Heart right ventricle (tissue), 16 donors: ENCODE data around the gene CCDC127. TPM values are rescaled to one million over a fixed set of nuclear protein-coding genes. Genes with fewer than 3 reads are reported as not detected.

Source experiments
- ATAC-seq, 8 donors: fragments of 200-7000 bp; cut with Tn5 transposase; one replicate each; pipeline ENCODE4 v1.9.1; 2020; ENCODE audit warnings: mild to moderate bottlenecking in 8 of 8, moderate library complexity in 8 of 8, moderate number of reproducible peaks in 1 of 8
- DNase-seq, 2 donors: peaks; one replicate each; pipeline ENCODE4 v3.0.0-alpha.2; 2020
- H3K27ac ChIP-seq, 10 donors: fragments of 200-600 bp; sonication (generic) in 2 of 10; one replicate each; pipeline versions ENCODE4 v1.5.0 to v1.8.0; 2020 to 2022; ENCODE audit warnings: mild to moderate bottlenecking in 3 of 10
- H3K27me3 ChIP-seq, 7 donors: fragments of 200-600 bp; one replicate each; pipeline ENCODE4 v1.8.0; 2021 to 2022; ENCODE audit warnings: mild to moderate bottlenecking in 2 of 7
- H3K36me3 ChIP-seq, 9 donors: fragments of 200-600 bp; sonication (generic) in 1 of 9; one replicate each; pipeline versions ENCODE4 v1.5.0 to v1.8.0; 2020 to 2022; ENCODE audit warnings: mild to moderate bottlenecking in 2 of 9
- H3K4me1 ChIP-seq, 9 donors: fragments of 200-600 bp; sonication (generic) in 1 of 9; one replicate each; pipeline versions ENCODE4 v1.5.0 to v1.8.0; 2020 to 2022; ENCODE audit warnings: mild to moderate bottlenecking in 4 of 9
- H3K4me3 ChIP-seq, 10 donors: fragments of 200-600 bp; sonication (generic) in 2 of 10; one replicate each; pipeline versions ENCODE4 v1.5.0 to v1.8.0; 2020 to 2022; ENCODE audit warnings: mild to moderate bottlenecking in 7 of 10, moderate library complexity in 2 of 10
- H3K9me3 ChIP-seq, 11 donors: fragments of 200-600 bp in 10 of 11; sonication (generic) in 2 of 11; one replicate each; pipeline versions ENCODE4 v1.5.0 to v1.8.0; 2013 to 2022; ENCODE audit warnings: mild to moderate bottlenecking in 2 of 11, control low read depth in 1 of 11, moderate library complexity in 1 of 11
- CTCF ChIP-seq, 9 donors: fragments of 200-600 bp; sonication (generic) in 2 of 9; IDR thresholded peaks; one replicate each; pipeline versions ENCODE4 v1.5.0 to v1.8.0; 2021 to 2022; ENCODE audit warnings: antibody characterized with exemption in 9 of 9, mild to moderate bottlenecking in 5 of 9, moderate library complexity in 1 of 9
- WGBS, 2 donors: extraction: QIAGEN DNeasy Blood & Tissue Kit; methylation state at CpG; one replicate each; pipeline ENCODE4 v1.1.7; 2013; ENCODE audit warnings: inconsistent platforms in 1 of 2; 5-methylcytosine and 5-hydroxymethylcytosine counted together
- intact Hi-C, 10 donors: fragments of 100-400 bp; cut with DNase I; formaldehyde crosslinking; loops; one replicate each; pipeline versions ENCODE4 v1.11.1 to v1.14.2; 2022
- polyA plus RNA-seq, 2 donors: library from polyadenylated mRNA; stranded (reverse); fragments of 200-250 nt; gene quantifications; one replicate each; pipeline ENCODE4 v1.2.3, GENCODE V29; 2013
- total RNA-seq, 10 donors: library from RNA; stranded (reverse); fragmentation: NEBNext Ultra II Directional in 3 of 10; extraction: Animal tissue kit (Norgen Biotek cat#: 25700) in 3 of 10; gene quantifications; one replicate each; pipeline versions ENCODE4 v1.2.1 to v1.2.4, GENCODE V29; 2021 to 2023
- donor health status: Arrhythmogenic right ventricular cardiomyopathy.
- donor health status: ischemic (EF 13 %, LVEDD 7.1; RV severe dilation, severe dysfunction).
- donor health status: healthy with polysubstance abuse.
- donor health status: DM: no; HTN: yes; CAD: no.
- donor health status: DM: no; HTN: no; CAD: no.
- donor health status: ischemic (EF 25% LVEDD 6.9; RV normal size, moderate dysfunction).
- donor health status: ischemic (EF 25% LVEDD 5.7; RV mildly dilated, moderate dysfunction).
- donor health status: healthy.
- donor health status: DM: yes; HTN: yes; CAD: no.
- donor health status: Ischemic cardiomyopathy.
- donor health status: ischemic (EF 35%, LVEDD 5.7; RV mildly dilated, moderate dysfunction).
- donor health status: nonischemic (EF 11% LVEDD 7.7; RV severe dilation, severe dysfunction).
- donor health status: DM: yes; HTN: yes; CAD: no.
- donor health status: PGD.
- donor health status: ischemic (EF 29% LVEDD 5.4; RV normal size, mild dysfunction).
- donor health status: nonischemic (EF 23%, LVEDD 6.1; RV moderate dilation, normal function).

The CCDC127 gene
- total and polyA plus RNA-seq, 12 donors, result 3.8 to 10.4 (median 7.5) TPM

GRCh38 chr5:160921-161802 is 56.8 kb downstream of the CCDC127 start:
- whole genome bisulfite sequencing, 2 donors, result 87 to 91% methylated on average over 23 of the region's 23 CpGs
- Histone ChIP-seq H3K36me3 (no peaks in the 10 kb centered on the region), H3K27ac (no peak overlapping the region), H3K4me1 (no peaks in the 10 kb centered on the region), H3K9me3 (no peaks in the 10 kb centered on the region), H3K27me3 (peaks cover 0 to 22% (median 8%) of the 10 kb centered on the region in 7 donors), H3K4me3 (no peak overlapping the region)
- TF ChIP-seq CTCF (IDR thresholded peaks at IDR 0.05), result no peak
- intact Hi-C loops, result no loop called here
- DNase-seq (no peak), ATAC-seq (no peak)

DNA sequence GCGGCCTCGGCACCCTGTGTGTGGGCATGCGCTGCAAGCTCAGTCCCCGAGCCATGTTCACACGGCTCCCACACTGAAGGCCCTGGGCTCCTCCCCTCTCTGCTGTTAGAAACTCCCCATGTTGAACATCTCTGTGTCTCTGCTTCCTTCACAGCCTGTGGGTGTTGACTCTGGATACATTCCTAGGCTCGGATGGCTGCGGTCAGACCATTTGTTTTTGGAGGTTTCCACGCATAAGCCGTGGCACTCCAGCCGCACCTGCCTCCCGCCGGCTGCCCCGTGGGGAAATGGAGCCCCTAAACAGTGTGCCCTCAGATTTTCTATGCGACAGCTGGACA is 57.8 kb downstream of the CCDC127 start:
- no peak for ATAC-seq
- H3K9me3 ChIP-seq, result no peaks in the 10 kb centered on the region
- H3K27me3 ChIP-seq, result peaks cover 0 to 31% (median 8%) of the 10 kb centered on the region in 7 donors
- H3K27ac ChIP-seq, result no peak overlapping the region
- intact Hi-C loops, result no loop called here
- DNase-seq, result no peak
- H3K36me3 ChIP-seq, result no peaks in the 10 kb centered on the region
- H3K4me1 ChIP-seq, result no peaks in the 10 kb centered on the region
- H3K4me3 ChIP-seq, result no peak overlapping the region
- TF ChIP-seq CTCF (IDR thresholded peaks at IDR 0.05), result no peak
- 80 to 82% methylated on average over 14 of the region's 14 CpGs for WGBS, 2 donors

- H3K27ac ChIP-seq, result no peak overlapping the region
- no peaks in the 10 kb centered on the region for H3K4me1 ChIP-seq
- no peaks in the 10 kb centered on the region for H3K9me3 ChIP-seq
- H3K36me3 ChIP-seq, result no peaks in the 10 kb centered on the region
- 67 to 77% methylated on average over 19 of the region's 19 CpGs for WGBS, 2 donors
- intact Hi-C loops, result no loop called here
- H3K4me3 ChIP-seq, result no peak overlapping the region
- DNase-seq, result no peak
- peaks cover 0 to 36% (median 8%) of the 10 kb centered on the region in 7 donors for H3K27me3 ChIP-seq
- ATAC-seq, result no peak
- no peak for TF ChIP-seq CTCF (IDR thresholded peaks at IDR 0.05)
These were observed 58.3 kb downstream of the CCDC127 start for GRCh38 chr5:159448-160172.

DNA sequence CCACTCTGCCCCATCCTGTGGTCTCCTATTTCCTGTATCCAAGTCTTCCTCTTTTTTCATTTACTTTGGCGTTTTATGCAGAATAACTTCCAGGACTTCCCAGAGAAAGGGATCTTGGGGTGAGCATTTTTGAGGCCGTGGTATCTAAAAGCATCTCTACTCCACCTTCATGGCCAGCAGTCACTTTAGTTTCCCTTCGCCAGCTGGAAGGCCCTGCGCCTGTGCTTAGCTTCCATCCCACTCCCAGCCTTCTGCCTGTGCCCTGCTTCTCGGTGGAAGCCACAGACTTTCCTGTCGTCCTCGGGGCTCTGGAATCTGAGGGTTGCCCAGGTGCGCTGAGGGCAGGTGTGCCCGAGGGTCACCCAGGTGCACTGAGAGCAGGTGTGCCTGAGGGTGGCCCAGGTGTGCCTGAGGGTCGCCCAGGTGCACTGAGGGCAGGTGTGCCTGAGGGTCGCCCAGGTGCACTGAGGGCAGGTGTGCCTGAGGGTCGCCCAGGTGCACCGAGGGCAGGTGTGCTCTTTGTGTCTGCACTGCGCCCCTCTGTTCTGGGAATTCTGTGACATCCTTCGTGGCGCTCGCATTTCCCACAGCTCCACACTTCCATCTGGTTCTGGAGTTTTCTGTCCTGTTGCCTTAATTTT is 59.0 kb downstream of the CCDC127 start:
- DNase-seq, result no peak
- TF ChIP-seq CTCF (IDR thresholded peaks at IDR 0.05), result no peak
- Histone ChIP-seq H3K9me3 (no peaks in the 10 kb centered on the region), H3K4me1 (no peaks in the 10 kb centered on the region), H3K27ac (no peak overlapping the region), H3K4me3 (no peak overlapping the region), H3K27me3 (peaks cover 0 to 36% (median 8%) of the 10 kb centered on the region in 7 donors), H3K36me3 (no peaks in the 10 kb centered on the region)
- intact Hi-C loops, result no loop called here
- no peak for ATAC-seq
- WGBS, 2 donors, result 85 to 86% methylated on average over 17 of the region's 17 CpGs
